Trophoblast cell (in vitro differentiated cells and primary cell): Measurements from ENCODE around the gene FUBP1.

Experiments
- DNase-seq, 2 donors: peaks; one replicate each; pipeline ENCODE4 v3.0.0-alpha.2; 2016
- H2AFZ ChIP-seq: 2 replicates; pipeline ENCODE4 v1.6.1; 2013; ENCODE audit warnings: low read length, moderate library complexity, mild to moderate bottlenecking; ENCODE audit not compliant: insufficient read depth, poor library complexity
- H2AK5ac ChIP-seq: 2 replicates; pipeline ENCODE4 v1.6.1; 2013; ENCODE audit warnings: mild to moderate bottlenecking, low read length
- H2BK120ac ChIP-seq: 2 replicates; pipeline ENCODE4 v1.6.1; 2013; ENCODE audit warnings: low read length, mild to moderate bottlenecking, moderate library complexity; ENCODE audit not compliant: insufficient read depth, poor library complexity
- H2BK12ac ChIP-seq: 2 replicates; pipeline ENCODE4 v1.6.1; 2013; ENCODE audit warnings: mild to moderate bottlenecking, low read length, moderate library complexity
- H2BK5ac ChIP-seq: 2 replicates; pipeline ENCODE4 v1.6.1; 2013; ENCODE audit warnings: low read length, low read depth, moderate library complexity, mild to moderate bottlenecking; ENCODE audit not compliant: poor library complexity
- H3K14ac ChIP-seq: 2 replicates; pipeline ENCODE4 v1.6.1; 2013; ENCODE audit warnings: mild to moderate bottlenecking, low read length
- H3K18ac ChIP-seq: 2 replicates; pipeline ENCODE4 v1.6.1; 2013; ENCODE audit warnings: mild to moderate bottlenecking, low read length
- H3K23ac ChIP-seq: 2 replicates; pipeline ENCODE4 v1.6.1; 2013; ENCODE audit warnings: low read length
- H3K27ac ChIP-seq: 2 replicates; pipeline ENCODE4 v1.5.1; 2013; ENCODE audit warnings: low read depth, mild to moderate bottlenecking, inconsistent platforms, low read length, moderate library complexity
- H3K27me3 ChIP-seq: 2 replicates; pipeline ENCODE4 v1.6.1; 2013; ENCODE audit warnings: inconsistent platforms, mild to moderate bottlenecking, low read length, moderate library complexity; ENCODE audit not compliant: insufficient read depth
- H3K36me3 ChIP-seq, 2 experiments: 1 replicate in 1 of 2; 2 replicates in 1 of 2; pipeline ENCODE4 v1.6.1; 2013; ENCODE audit warnings: low read length in 2 of 2, mild to moderate bottlenecking in 2 of 2, moderate library complexity in 1 of 2; ENCODE audit not compliant: insufficient read depth in 2 of 2, control insufficient read depth in 1 of 2
- H3K4ac ChIP-seq: 2 replicates; pipeline ENCODE4 v1.6.1; 2013; ENCODE audit warnings: low read depth, mild to moderate bottlenecking, low read length, moderate library complexity
- H3K4me1 ChIP-seq, 2 experiments: 1 replicate in 1 of 2; 2 replicates in 1 of 2; pipeline ENCODE4 v1.6.1; 2013; ENCODE audit warnings: low read length in 2 of 2, mild to moderate bottlenecking in 2 of 2, moderate library complexity in 1 of 2; ENCODE audit not compliant: insufficient read depth in 2 of 2, control insufficient read depth in 1 of 2
- H3K4me2 ChIP-seq: 2 replicates; pipeline ENCODE4 v1.6.1; 2013; ENCODE audit warnings: inconsistent platforms, mild to moderate bottlenecking, low read length, moderate library complexity
- H3K4me3 ChIP-seq: 2 replicates; pipeline ENCODE4 v1.5.1; 2013; ENCODE audit warnings: mild to moderate bottlenecking, low read depth, low read length, inconsistent platforms
- H3K79me1 ChIP-seq: one replicate; pipeline ENCODE4 v1.6.1; 2013; ENCODE audit warnings: low read length
- H3K79me2 ChIP-seq: 2 replicates; pipeline ENCODE4 v1.6.1; 2013; ENCODE audit warnings: low read length, mild to moderate bottlenecking; ENCODE audit not compliant: control insufficient read depth, insufficient read depth, poor library complexity
- H3K9ac ChIP-seq: 2 replicates; pipeline ENCODE4 v1.6.1; 2013; ENCODE audit warnings: mild to moderate bottlenecking, low read length
- H3K9me3 ChIP-seq: 2 replicates; pipeline ENCODE4 v1.6.1; 2013; ENCODE audit warnings: low read depth, mild to moderate bottlenecking, control low read depth, inconsistent platforms, low read length; ENCODE audit not compliant: insufficient read depth
- H4K12ac ChIP-seq: 2 replicates; pipeline ENCODE4 v1.6.1; 2013; ENCODE audit warnings: low read depth, mild to moderate bottlenecking, low read length, moderate library complexity
- H4K8ac ChIP-seq: 2 replicates; pipeline ENCODE4 v1.6.1; 2013; ENCODE audit warnings: low read depth, mild to moderate bottlenecking, low read length, moderate library complexity
- H4K91ac ChIP-seq: one replicate; pipeline ENCODE4 v1.6.1; 2013; ENCODE audit warnings: low read depth, mild to moderate bottlenecking, low read length, moderate library complexity
- WGBS: extraction: QIAGEN DNeasy Blood & Tissue Kit; methylation state at CpG from one replicate; pipeline ENCODE4 v1.1.7; 2013; ENCODE audit warnings: missing lambda C conversion rate; ENCODE audit not compliant: insufficient read length, insufficient coverage; ENCODE audit errors: extremely low coverage; 5-methylcytosine and 5-hydroxymethylcytosine counted together

Gene FUBP1

GRCh38 chr1:77942400-77943140 lies 36.3 kb downstream of the FUBP1 start:
- no peak overlapping the region for H2BK5ac ChIP-seq

GRCh38 chr1:77940921-77941570 lies 37.8 kb downstream of the FUBP1 start:
- H2AFZ ChIP-seq = no peak overlapping the region
- no peak overlapping the region for H3K4me2 ChIP-seq
- no peak overlapping the region for H3K9ac ChIP-seq
- no peak overlapping the region for H3K4me3 ChIP-seq
- H2BK12ac ChIP-seq = no peak overlapping the region
- H4K8ac ChIP-seq = no peak overlapping the region
- no peak overlapping the region for H2AK5ac ChIP-seq
- no CpG with 5 or more reads among the region's 4 CpGs for WGBS
- H4K91ac ChIP-seq = no peak overlapping the region
- H3K9me3 ChIP-seq = no peaks in the 10 kb centered on the region
- H2BK120ac ChIP-seq = no peak overlapping the region
- H3K36me3 ChIP-seq = peaks cover 2 to 8% of the 10 kb centered on the region in 2 experiments
- no peak overlapping the region for H3K4ac ChIP-seq
- no peak overlapping the region for H3K27ac ChIP-seq
- H2BK5ac ChIP-seq = no peak overlapping the region
- H3K23ac ChIP-seq = no peak overlapping the region
- H3K27me3 ChIP-seq = no peaks in the 10 kb centered on the region
- H3K18ac ChIP-seq = no peak overlapping the region
- no peak overlapping the region for H3K14ac ChIP-seq
- no peak overlapping the region for H4K12ac ChIP-seq
- no peak for DNase-seq
- no peaks in the 10 kb centered on the region for H3K79me1 ChIP-seq
- no peaks in the 10 kb centered on the region for H3K4me1 ChIP-seq
- H3K79me2 ChIP-seq = no peaks in the 10 kb centered on the region

More at GRCh38 chr1:77942400-77943140, 36.3 kb downstream of the FUBP1 start:
- no peaks in the 10 kb centered on the region for H3K79me1 ChIP-seq
- H3K18ac ChIP-seq = no peak overlapping the region
- H3K4me3 ChIP-seq = no peak overlapping the region
- no peak overlapping the region for H3K23ac ChIP-seq
- H3K9ac ChIP-seq = no peak overlapping the region
- H2AFZ ChIP-seq = no peak overlapping the region
- no peaks in the 10 kb centered on the region for H3K27me3 ChIP-seq
- no CpG with 5 or more reads among the region's 4 CpGs for WGBS
- H3K36me3 ChIP-seq = peaks cover 2 to 8% of the 10 kb centered on the region in 2 experiments
- H3K4ac ChIP-seq = no peak overlapping the region
- no peak overlapping the region for H2AK5ac ChIP-seq
- H3K14ac ChIP-seq = no peak overlapping the region
- H4K12ac ChIP-seq = no peak overlapping the region
- no peak overlapping the region for H2BK12ac ChIP-seq
- DNase-seq = no peak
- H4K8ac ChIP-seq = no peak overlapping the region
- no peaks in the 10 kb centered on the region for H3K4me1 ChIP-seq
- no peak overlapping the region for H3K27ac ChIP-seq
- no peaks in the 10 kb centered on the region for H3K79me2 ChIP-seq
- H3K9me3 ChIP-seq = no peaks in the 10 kb centered on the region
- H4K91ac ChIP-seq = no peak overlapping the region
- no peak overlapping the region for H2BK120ac ChIP-seq
- H3K4me2 ChIP-seq = no peak overlapping the region

- peaks cover 7 to 12% of the 10 kb centered on the region in 2 experiments for H3K36me3 ChIP-seq
- H4K91ac ChIP-seq = no peak overlapping the region
- H3K4me3 ChIP-seq = no peak overlapping the region
- H2AFZ ChIP-seq = no peak overlapping the region
- no peak overlapping the region for H3K9ac ChIP-seq
- H2BK12ac ChIP-seq = no peak overlapping the region
- peaks cover 2% of the 10 kb centered on the region for H3K9me3 ChIP-seq
- no peak overlapping the region for H2BK5ac ChIP-seq
- no peaks in the 10 kb centered on the region for H3K27me3 ChIP-seq
- H3K4ac ChIP-seq = no peak overlapping the region
- no peak for DNase-seq
- H3K79me2 ChIP-seq = no peaks in the 10 kb centered on the region
- no peak overlapping the region for H3K4me2 ChIP-seq
- no peak overlapping the region for H2AK5ac ChIP-seq
- H3K18ac ChIP-seq = no peak overlapping the region
- no peak overlapping the region for H3K14ac ChIP-seq
- H2BK120ac ChIP-seq = no peak overlapping the region
- no peaks in the 10 kb centered on the region for H3K4me1 ChIP-seq
- no peak overlapping the region for H3K27ac ChIP-seq
- H3K79me1 ChIP-seq = no peaks in the 10 kb centered on the region
- no peak overlapping the region for H4K8ac ChIP-seq
- no peak overlapping the region for H4K12ac ChIP-seq
- H3K23ac ChIP-seq = no peak overlapping the region
Measured at GRCh38 chr1:77938651-77939050, 40.2 kb downstream of the FUBP1 start.

GRCh38 chr1:77929806-77930205 lies 49.1 kb downstream of the FUBP1 start:
- Histone ChIP-seq H3K14ac (no peak overlapping the region), H2BK5ac (no peak overlapping the region), H3K36me3 (peaks cover 7 to 12% of the 10 kb centered on the region in 2 experiments), H4K12ac (no peak overlapping the region), H3K23ac (no peak overlapping the region), H3K79me1 (no peaks in the 10 kb centered on the region), H3K27ac (no peak overlapping the region), H4K8ac (no peak overlapping the region), H3K9ac (no peak overlapping the region), H4K91ac (no peak overlapping the region), H3K18ac (no peak overlapping the region), H3K4ac (no peak overlapping the region), H3K79me2 (no peaks in the 10 kb centered on the region), H2BK120ac (no peak overlapping the region), H2AFZ (no peak overlapping the region), H2BK12ac (no peak overlapping the region), H3K4me2 (no peak overlapping the region), H3K9me3 (peaks cover 3% of the 10 kb centered on the region), H3K4me1 (no peaks in the 10 kb centered on the region), H3K27me3 (no peaks in the 10 kb centered on the region), H2AK5ac (no peak overlapping the region), H3K4me3 (no peak overlapping the region)
- WGBS = 100% methylated on average over 1 of the region's 2 CpGs
- DNase-seq = no peak
